Aorta (tissue), 5 donors: ENCODE data around the gene RRBP1. TPM values are rescaled to one million over a fixed set of nuclear protein-coding genes. Genes with fewer than 3 reads are reported as not detected.

Source experiments
- ATAC-seq: fragments of 200-7000 bp; cut with Tn5 transposase; one replicate; pipeline ENCODE4 v1.9.1; 2022; ENCODE audit warnings: moderate library complexity; ENCODE audit not compliant: low FRiP score
- DNase-seq, 2 donors: peaks; one replicate each; pipeline ENCODE4 v3.0.0-alpha.2; 2020
- H3K27ac ChIP-seq, 2 donors: one replicate each; pipeline ENCODE4 v1.5.1; 2013; ENCODE audit warnings: low read length in 2 of 2, mild to moderate bottlenecking in 2 of 2, moderate library complexity in 2 of 2, control low read depth in 1 of 2, inconsistent platforms in 1 of 2, low read depth in 1 of 2
- H3K27me3 ChIP-seq, 2 donors: one replicate each; pipeline ENCODE4 v1.6.1; 2013; ENCODE audit warnings: control low read depth in 1 of 2, low read length in 1 of 2, mild to moderate bottlenecking in 1 of 2, moderate library complexity in 1 of 2; ENCODE audit not compliant: insufficient read depth in 2 of 2, control insufficient read depth in 1 of 2
- H3K36me3 ChIP-seq, 2 donors: one replicate each; pipeline ENCODE4 v1.6.1; 2013; ENCODE audit warnings: control low read depth in 1 of 2, low read length in 1 of 2, mild to moderate bottlenecking in 1 of 2; ENCODE audit not compliant: insufficient read depth in 2 of 2, control insufficient read depth in 1 of 2
- H3K4me1 ChIP-seq, 2 donors: one replicate each; pipeline ENCODE4 v1.6.1; 2013; ENCODE audit warnings: low read length in 2 of 2, control low read depth in 1 of 2, mild to moderate bottlenecking in 1 of 2, moderate library complexity in 1 of 2; ENCODE audit not compliant: insufficient read depth in 2 of 2, control insufficient read depth in 1 of 2
- H3K4me3 ChIP-seq, 2 donors: one replicate each; pipeline ENCODE4 v1.5.1; 2013; ENCODE audit warnings: low read length in 2 of 2, control low read depth in 1 of 2, mild to moderate bottlenecking in 1 of 2
- H3K9me3 ChIP-seq: one replicate; pipeline ENCODE4 v1.6.1; 2013; ENCODE audit warnings: mild to moderate bottlenecking, low read length; ENCODE audit not compliant: control insufficient read depth
- WGBS, 2 donors: extraction: QIAGEN DNeasy Blood & Tissue Kit; methylation state at CpG; one replicate each; pipeline ENCODE4 v1.1.7; 2013; 5-methylcytosine and 5-hydroxymethylcytosine counted together
- intact Hi-C, 2 donors: fragments of 100-400 bp; cut with DNase I; formaldehyde crosslinking; loops; one replicate each; pipeline versions ENCODE4 v1.14.2 to v1.15.0; 2022
- polyA plus RNA-seq, 2 donors: library from polyadenylated mRNA; stranded (reverse); fragments of 200-250 nt; gene quantifications; one replicate each; pipeline ENCODE4 v1.2.3, GENCODE V29; 2013
- total RNA-seq, 2 donors: library from RNA; stranded (reverse); fragmentation: NEBNext Ultra II Directional; extraction: Animal tissue kit (Norgen Biotek cat#: 25700); gene quantifications; one replicate each; pipeline ENCODE4 v1.2.1, GENCODE V29; 2021
- donor health status: healthy with polysubstance abuse.
- donor health status: Bipolar disorder and iron deficiency.
- donor health status: DM: no; HTN: no; CAD: no.
- donor health status: DM: no; HTN: no; CAD: no.
- donor health status: DM: yes; HTN: yes; CAD: no.

RRBP1 gene
- total and polyA plus RNA-seq, 4 donors: 19.3 to 178 (median 122) TPM

DNA sequence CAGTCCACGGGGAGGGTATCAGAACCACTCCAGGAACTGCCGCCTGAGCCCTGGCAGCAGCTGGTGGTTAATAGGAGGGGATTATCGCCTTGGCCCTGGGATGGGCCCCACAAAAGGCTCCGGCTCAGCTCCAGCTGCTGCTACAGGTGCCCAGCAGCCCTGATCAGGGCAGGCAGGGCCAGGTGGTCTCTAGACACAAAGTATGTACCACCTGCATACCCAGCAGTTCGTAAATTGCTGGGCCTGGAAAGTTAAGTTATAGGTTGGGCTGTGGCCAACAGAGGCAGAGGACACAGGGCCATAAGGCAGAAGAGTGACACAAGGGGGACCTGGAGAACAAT, 35.1 kb downstream of the RRBP1 start:
- Histone ChIP-seq H3K4me3 (no peak overlapping the region), H3K27me3 (no peaks in the 10 kb centered on the region), H3K27ac (no peak overlapping the region), H3K36me3 (peaks cover 0 to 2% of the 10 kb centered on the region in 2 donors), H3K4me1 (no peaks in the 10 kb centered on the region), H3K9me3 (no peaks in the 10 kb centered on the region)
- intact Hi-C loops: no loop called here
- peak; percentile 30 to 48 for DNase-seq
- ATAC-seq: no peak
- WGBS, 2 donors: 63 to 71% methylated on average over 5 of the region's 5 CpGs

DNA sequence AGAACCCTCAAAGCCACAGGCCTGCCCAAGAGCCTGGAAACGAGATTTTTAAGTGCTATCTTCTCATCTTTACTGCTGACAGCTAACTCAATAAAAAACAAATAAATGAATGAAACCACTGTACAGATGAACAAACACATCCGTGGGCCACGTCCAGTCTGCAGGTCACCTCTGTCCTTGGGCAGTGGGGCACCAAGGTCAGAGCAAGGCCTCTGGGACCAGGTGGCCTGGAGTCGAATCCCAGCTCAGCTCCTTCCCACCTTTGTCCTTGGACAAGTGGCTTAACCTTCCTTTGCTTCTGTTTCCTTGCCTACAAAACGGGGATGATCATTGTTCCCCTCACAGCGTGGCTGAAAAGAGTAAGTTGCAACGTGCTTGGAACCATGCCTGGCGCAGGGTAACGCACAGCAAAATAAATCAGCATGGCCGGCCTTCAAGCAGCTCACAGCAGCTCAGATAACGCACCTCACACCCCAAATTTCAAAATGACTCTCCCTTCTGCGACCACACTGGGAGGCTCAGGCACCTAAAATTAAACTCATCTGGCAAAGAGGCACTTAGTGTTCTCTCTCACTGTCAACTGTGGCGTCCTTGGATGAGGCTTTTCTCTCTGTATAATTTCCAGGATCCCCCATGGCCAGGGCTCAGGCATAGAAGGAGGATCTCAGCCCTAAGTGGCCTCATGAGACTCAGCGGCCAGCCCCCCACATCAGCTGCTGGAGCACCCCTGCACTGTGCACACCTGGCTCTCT, 35.7 kb downstream of the RRBP1 start:
- peaks cover 0 to 2% of the 10 kb centered on the region in 2 donors for H3K36me3 ChIP-seq
- no peak overlapping the region for H3K4me3 ChIP-seq
- intact Hi-C loops: no loop called here
- no peak overlapping the region for H3K27ac ChIP-seq
- 71 to 76% methylated on average over 14 of the region's 14 CpGs for WGBS, 2 donors
- no peaks in the 10 kb centered on the region for H3K9me3 ChIP-seq
- H3K4me1 ChIP-seq: no peaks in the 10 kb centered on the region
- no peaks in the 10 kb centered on the region for H3K27me3 ChIP-seq
- peak; percentile 24 to 56 for DNase-seq
- ATAC-seq: no peak

DNA sequence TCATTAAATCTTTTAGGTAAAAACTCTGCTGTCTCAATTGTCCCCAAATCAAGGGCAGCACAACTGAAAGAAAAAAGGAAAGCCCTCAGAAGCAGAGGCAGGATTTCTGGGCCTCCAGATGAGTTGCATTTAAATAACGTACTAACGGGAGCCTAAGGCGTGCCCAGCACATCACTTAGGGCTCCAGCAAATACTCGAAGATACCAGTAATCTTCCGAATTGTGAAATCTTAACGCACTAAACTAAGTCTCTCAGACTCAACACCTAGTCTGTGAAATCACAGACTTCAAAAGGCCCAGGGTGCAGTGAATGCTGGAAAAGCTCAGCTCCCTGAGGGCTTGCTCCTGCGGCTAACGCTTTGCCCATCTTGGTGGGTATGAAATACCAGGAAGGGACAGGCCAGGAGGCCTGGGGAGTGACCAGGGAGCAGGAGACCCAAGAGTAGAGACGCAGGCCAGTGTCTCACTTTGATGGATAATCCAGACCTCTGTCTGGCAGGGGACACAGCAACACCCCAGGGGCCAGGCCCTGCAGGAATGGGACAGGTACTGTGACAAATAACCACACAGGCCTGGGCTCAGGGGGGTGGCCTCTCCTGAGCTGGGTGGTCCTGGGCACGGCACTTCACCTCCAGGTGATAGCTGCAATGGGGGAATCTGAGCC, 36.4 kb downstream of the RRBP1 start:
- Histone ChIP-seq H3K27me3 (no peaks in the 10 kb centered on the region), H3K9me3 (no peaks in the 10 kb centered on the region), H3K36me3 (peaks cover 0 to 2% of the 10 kb centered on the region in 2 donors), H3K4me3 (no peak overlapping the region), H3K4me1 (no peaks in the 10 kb centered on the region), H3K27ac (no peak overlapping the region)
- WGBS, 2 donors: 91% methylated on average over 10 of the region's 10 CpGs
- no peak for ATAC-seq
- DNase-seq: peak; percentile 22 to 49
- intact Hi-C loops: no loop called here

GRCh38 chr20:17645010-17645409, 37.0 kb downstream of the RRBP1 start:
- intact Hi-C loops: no loop called here
- Histone ChIP-seq H3K4me1 (no peaks in the 10 kb centered on the region), H3K4me3 (no peak overlapping the region), H3K27me3 (no peaks in the 10 kb centered on the region), H3K9me3 (no peaks in the 10 kb centered on the region), H3K27ac (no peak overlapping the region), H3K36me3 (no peaks in the 10 kb centered on the region)
- DNase-seq (peak; percentile 30 to 70), ATAC-seq (no peak)
- 93% methylated on average over 14 of the region's 14 CpGs for WGBS, 2 donors

DNA sequence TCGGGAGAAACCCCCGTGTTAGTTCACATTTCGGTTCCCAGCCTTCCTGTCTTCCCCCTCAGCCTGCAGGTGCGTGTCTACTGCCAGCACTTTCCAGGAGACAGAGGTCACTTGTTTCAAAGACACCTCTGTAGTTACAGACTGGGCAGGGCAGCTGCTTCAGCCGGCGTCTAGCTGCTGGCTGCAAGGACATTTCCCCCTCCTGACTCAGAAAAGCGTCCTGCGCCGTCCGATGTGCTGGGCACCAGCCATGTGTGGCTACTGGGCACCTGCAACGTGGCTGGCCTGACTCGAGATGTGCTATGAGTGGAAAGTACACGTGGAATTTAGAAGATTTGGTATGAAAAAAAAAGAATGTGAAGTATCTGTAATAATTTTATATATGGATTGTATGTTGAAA, 37.6 kb downstream of the RRBP1 start:
- no peak for ATAC-seq
- H3K27me3 ChIP-seq: no peaks in the 10 kb centered on the region
- H3K9me3 ChIP-seq: no peaks in the 10 kb centered on the region
- H3K27ac ChIP-seq: no peak overlapping the region
- WGBS, 2 donors: 12 to 13% methylated on average over 13 of the region's 13 CpGs
- intact Hi-C loops: no loop called here
- peak; percentile 57 to 85 for DNase-seq
- H3K36me3 ChIP-seq: no peaks in the 10 kb centered on the region
- H3K4me3 ChIP-seq: no peak overlapping the region
- H3K4me1 ChIP-seq: no peaks in the 10 kb centered on the region

DNA sequence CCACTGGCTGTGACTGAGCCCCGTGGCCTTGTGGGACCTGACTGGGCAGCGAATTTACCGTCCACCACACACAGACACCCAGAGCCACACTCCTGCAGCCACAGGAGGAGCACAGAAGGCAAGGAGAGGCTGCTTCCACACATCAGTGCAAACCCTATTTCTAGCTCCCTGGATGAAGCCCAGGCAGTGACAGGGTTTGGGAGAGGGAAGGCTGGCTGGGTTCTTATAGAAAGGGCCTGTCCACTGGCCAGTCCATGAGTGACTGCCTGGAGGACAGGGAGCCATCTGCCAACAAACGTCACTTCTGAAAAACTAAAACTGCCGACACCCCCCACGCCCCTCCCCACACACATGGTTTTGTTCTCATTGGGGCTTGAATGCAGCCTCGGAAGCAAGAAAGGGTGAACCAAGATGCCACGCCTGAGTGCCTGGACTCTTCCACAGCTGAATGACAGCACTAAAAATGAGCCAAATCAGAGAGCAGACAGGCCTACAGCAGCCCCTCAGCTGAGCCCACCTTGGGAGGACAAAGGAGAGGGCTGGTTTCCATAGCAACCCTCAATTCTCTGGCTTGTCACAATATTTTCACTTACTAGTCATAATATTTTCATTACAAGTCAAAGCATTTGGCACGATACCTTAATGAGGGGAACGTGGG, 38.4 kb downstream of the RRBP1 start:
- intact Hi-C loops: no loop called here
- ATAC-seq (no peak), DNase-seq (peak; percentile 45 to 72)
- Histone ChIP-seq H3K4me1 (no peaks in the 10 kb centered on the region), H3K9me3 (no peaks in the 10 kb centered on the region), H3K27ac (peak overlapping the region; percentile 16 to 75), H3K36me3 (no peaks in the 10 kb centered on the region), H3K4me3 (no peak overlapping the region), H3K27me3 (no peaks in the 10 kb centered on the region)
- 12 to 14% methylated on average over 10 of the region's 10 CpGs for WGBS, 2 donors

- Histone ChIP-seq H3K27me3 (no peaks in the 10 kb centered on the region), H3K27ac (peak overlapping the region in 1 of 2 donors; percentile 29), H3K36me3 (no peaks in the 10 kb centered on the region), H3K9me3 (no peaks in the 10 kb centered on the region), H3K4me3 (no peak overlapping the region), H3K4me1 (no peaks in the 10 kb centered on the region)
- 62 to 71% methylated on average over 19 of the region's 19 CpGs for WGBS, 2 donors
- intact Hi-C loops: no loop called here
- no peak for ATAC-seq
- DNase-seq: peak; percentile 26 to 38
These were observed 39.4 kb downstream of the RRBP1 start for GRCh38 chr20:17642404-17643269.

DNA sequence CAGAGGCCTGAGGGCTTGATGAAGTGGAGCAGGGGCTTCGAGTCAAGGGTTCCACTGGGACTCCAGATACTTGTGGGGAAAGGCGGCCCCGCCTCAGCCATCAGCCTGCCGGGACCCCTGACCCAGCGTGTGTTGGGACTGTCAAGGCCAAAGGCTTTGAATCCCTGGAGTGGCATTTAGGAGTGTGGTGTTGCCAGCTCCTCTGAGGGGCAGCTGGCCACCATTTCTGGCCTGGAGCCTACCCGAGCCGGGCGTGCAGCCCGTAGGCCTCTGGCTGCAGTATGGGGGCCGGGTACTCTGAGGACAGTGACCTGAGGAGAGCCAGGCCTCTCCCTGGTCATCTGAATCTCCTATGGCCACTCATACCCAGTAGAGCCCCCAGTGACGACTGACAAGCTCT, 40.0 kb downstream of the RRBP1 start:
- no peak for DNase-seq
- H3K36me3 ChIP-seq: no peaks in the 10 kb centered on the region
- no peaks in the 10 kb centered on the region for H3K27me3 ChIP-seq
- no peaks in the 10 kb centered on the region for H3K9me3 ChIP-seq
- 22 to 23% methylated on average over 7 to 11 of the region's 11 CpGs for WGBS, 2 donors
- intact Hi-C loops: no loop called here
- no peaks in the 10 kb centered on the region for H3K4me1 ChIP-seq
- H3K27ac ChIP-seq: no peak overlapping the region
- ATAC-seq: peak; percentile 31
- no peak overlapping the region for H3K4me3 ChIP-seq
